ENCODE measurements around the gene ARRB2.

ARRB2 gene

GRCh38 chr17:4725646-4726310, 15.3 kb downstream of the ARRB2 start:
- DNase-seq (ENCODE audit: low read depth in 2 of 3, low spot score in 1 of 3), result no peak

- DNase-seq (ENCODE audit: low read depth in 2 of 3, low spot score in 1 of 3), result no peak
Observed at GRCh38 chr17:4728124-4728523, 17.7 kb downstream of the ARRB2 start.

GRCh38 chr17:4733073-4733531, 22.7 kb downstream of the ARRB2 start:
- DNase-seq (ENCODE audit: low read depth in 2 of 3, low spot score in 1 of 3), result no peak

- no peak for DNase-seq (ENCODE audit: low read depth in 2 of 3, low spot score in 1 of 3)
Observed at GRCh38 chr17:4734857-4735475, 24.5 kb downstream of the ARRB2 start.

GRCh38 chr17:4735876-4736651, 25.6 kb downstream of the ARRB2 start:
- no peak for DNase-seq (ENCODE audit: low read depth in 2 of 3, low spot score in 1 of 3)

- no peak for DNase-seq (ENCODE audit: low read depth in 2 of 3, low spot score in 1 of 3)
Observed at GRCh38 chr17:4738136-4739121, 28.0 kb downstream of the ARRB2 start.

- peak in 1 of 3 donors; percentile 28 for DNase-seq (ENCODE audit: low read depth in 2 of 3, low spot score in 1 of 3)
Observed at GRCh38 chr17:4739122-4740024, 28.9 kb downstream of the ARRB2 start, which contains the start of the genes CXCL16 and ZMYND15. Gene CXCL16, minus strand, starts transcription at chr17:4739928. Its CDS starts 589 bp downstream, at chr17:4739339. Gene ZMYND15, plus strand, starts transcription at chr17:4739833. Its CDS starts 716 bp downstream, at chr17:4740549.

- DNase-seq (ENCODE audit: low read depth in 2 of 3, low spot score in 1 of 3), result no peak
Observed at GRCh38 chr17:4740025-4740351, 29.6 kb downstream of the ARRB2 start.

- DNase-seq (ENCODE audit: low read depth in 2 of 3, low spot score in 1 of 3), result no peak
Observed at GRCh38 chr17:4740584-4740983, 30.2 kb downstream of the ARRB2 start.

GRCh38 chr17:4741544-4741943, 31.1 kb downstream of the ARRB2 start:
- no peak for DNase-seq (ENCODE audit: low read depth in 2 of 3, low spot score in 1 of 3)

- no peak for DNase-seq (ENCODE audit: low read depth in 2 of 3, low spot score in 1 of 3)
Observed at GRCh38 chr17:4742133-4742532, 31.7 kb downstream of the ARRB2 start.

GRCh38 chr17:4742629-4743028, 32.2 kb downstream of the ARRB2 start:
- DNase-seq (ENCODE audit: low read depth in 2 of 3, low spot score in 1 of 3), result no peak

GRCh38 chr17:4743216-4743615, 32.8 kb downstream of the ARRB2 start:
- no peak for DNase-seq (ENCODE audit: low read depth in 2 of 3, low spot score in 1 of 3)

GRCh38 chr17:4743898-4744297, 33.5 kb downstream of the ARRB2 start:
- DNase-seq (ENCODE audit: low read depth in 2 of 3, low spot score in 1 of 3), result no peak

GRCh38 chr17:4744999-4745969, 34.9 kb downstream of the ARRB2 start:
- no peak for DNase-seq (ENCODE audit: low read depth in 2 of 3, low spot score in 1 of 3)

GRCh38 chr17:4747847-4748246, 37.4 kb downstream of the ARRB2 start:
- no peak for DNase-seq (ENCODE audit: low read depth in 2 of 3, low spot score in 1 of 3)

GRCh38 chr17:4748686-4749085, 38.3 kb downstream of the ARRB2 start:
- no peak for DNase-seq (ENCODE audit: low read depth in 2 of 3, low spot score in 1 of 3)

- DNase-seq (ENCODE audit: low read depth in 2 of 3, low spot score in 1 of 3), result no peak
Observed at GRCh38 chr17:4750606-4751005, 40.2 kb downstream of the ARRB2 start.

- no peak for DNase-seq (ENCODE audit: low read depth in 2 of 3, low spot score in 1 of 3)
Observed at GRCh38 chr17:4751932-4752331, 41.5 kb downstream of the ARRB2 start.

All from stimulated activated CD4-positive, alpha-beta T cell treated with anti-CD3 and anti-CD28 coated beads, Interleukin-12 subunit alpha, Interleukin-12 subunit beta, amount 100 ng/mL, for 48 hours (primary cell).